Loucy (cell line): Measurements from ENCODE around the gene TXNIP.

Experiments used
- CTCF ChIP-seq: fragments of 200-600 bp; sonication (generic); conservative IDR thresholded peaks from 2 replicates; pipeline ENCODE4 v1.5.1; 2014; ENCODE audit warnings: mild to moderate bottlenecking, antibody characterized with exemption, low read length
- EZH2phosphoT487 ChIP-seq: fragments of 200-600 bp; IDR thresholded peaks from 2 replicates; pipeline ENCODE4 v1.6.1; 2018; ENCODE audit warnings: antibody characterized with exemption, mild to moderate bottlenecking, moderate library complexity, borderline replicate concordance

GRCh38 chr1:145977486-145978470 is 18.6 kb downstream of the TXNIP start:
- TF ChIP-seq CTCF, result peak; percentile 89
- no peak for TF ChIP-seq EZH2phosphoT487
